ENCODE measurements around the gene ENTHD1. TPM values are rescaled to one million over a fixed set of nuclear protein-coding genes. Genes with fewer than 3 reads are reported as not detected.

ENTHD1 gene
- total and polyA plus RNA-seq, 9 of the 15 experiments (the other 6 are each of a cell fraction or from before 2014, with no cell fraction given) = 0.13 to 0.98 (median 0.35) TPM

DNA sequence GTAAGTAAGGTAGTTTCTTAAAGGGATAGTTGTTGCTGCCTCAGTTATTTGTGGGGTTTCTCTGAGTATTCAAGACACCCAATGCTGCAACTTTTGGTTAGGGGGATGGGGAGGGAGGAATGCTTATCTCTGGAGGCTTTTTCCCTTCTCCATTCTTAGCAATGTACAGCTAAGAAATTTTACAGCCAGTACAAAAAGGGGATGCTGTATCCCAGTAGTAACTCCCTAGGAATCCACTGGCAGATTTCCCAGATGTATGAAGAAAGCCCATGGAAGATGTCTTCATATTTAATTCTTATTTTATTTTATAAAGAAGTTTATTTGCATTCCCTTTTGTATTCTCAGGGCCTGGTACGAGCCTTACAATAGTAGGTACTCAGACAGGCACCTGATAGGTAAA is 154.8 kb downstream of the ENTHD1 start (continued):
- TF ChIP-seq, protein P1, sequence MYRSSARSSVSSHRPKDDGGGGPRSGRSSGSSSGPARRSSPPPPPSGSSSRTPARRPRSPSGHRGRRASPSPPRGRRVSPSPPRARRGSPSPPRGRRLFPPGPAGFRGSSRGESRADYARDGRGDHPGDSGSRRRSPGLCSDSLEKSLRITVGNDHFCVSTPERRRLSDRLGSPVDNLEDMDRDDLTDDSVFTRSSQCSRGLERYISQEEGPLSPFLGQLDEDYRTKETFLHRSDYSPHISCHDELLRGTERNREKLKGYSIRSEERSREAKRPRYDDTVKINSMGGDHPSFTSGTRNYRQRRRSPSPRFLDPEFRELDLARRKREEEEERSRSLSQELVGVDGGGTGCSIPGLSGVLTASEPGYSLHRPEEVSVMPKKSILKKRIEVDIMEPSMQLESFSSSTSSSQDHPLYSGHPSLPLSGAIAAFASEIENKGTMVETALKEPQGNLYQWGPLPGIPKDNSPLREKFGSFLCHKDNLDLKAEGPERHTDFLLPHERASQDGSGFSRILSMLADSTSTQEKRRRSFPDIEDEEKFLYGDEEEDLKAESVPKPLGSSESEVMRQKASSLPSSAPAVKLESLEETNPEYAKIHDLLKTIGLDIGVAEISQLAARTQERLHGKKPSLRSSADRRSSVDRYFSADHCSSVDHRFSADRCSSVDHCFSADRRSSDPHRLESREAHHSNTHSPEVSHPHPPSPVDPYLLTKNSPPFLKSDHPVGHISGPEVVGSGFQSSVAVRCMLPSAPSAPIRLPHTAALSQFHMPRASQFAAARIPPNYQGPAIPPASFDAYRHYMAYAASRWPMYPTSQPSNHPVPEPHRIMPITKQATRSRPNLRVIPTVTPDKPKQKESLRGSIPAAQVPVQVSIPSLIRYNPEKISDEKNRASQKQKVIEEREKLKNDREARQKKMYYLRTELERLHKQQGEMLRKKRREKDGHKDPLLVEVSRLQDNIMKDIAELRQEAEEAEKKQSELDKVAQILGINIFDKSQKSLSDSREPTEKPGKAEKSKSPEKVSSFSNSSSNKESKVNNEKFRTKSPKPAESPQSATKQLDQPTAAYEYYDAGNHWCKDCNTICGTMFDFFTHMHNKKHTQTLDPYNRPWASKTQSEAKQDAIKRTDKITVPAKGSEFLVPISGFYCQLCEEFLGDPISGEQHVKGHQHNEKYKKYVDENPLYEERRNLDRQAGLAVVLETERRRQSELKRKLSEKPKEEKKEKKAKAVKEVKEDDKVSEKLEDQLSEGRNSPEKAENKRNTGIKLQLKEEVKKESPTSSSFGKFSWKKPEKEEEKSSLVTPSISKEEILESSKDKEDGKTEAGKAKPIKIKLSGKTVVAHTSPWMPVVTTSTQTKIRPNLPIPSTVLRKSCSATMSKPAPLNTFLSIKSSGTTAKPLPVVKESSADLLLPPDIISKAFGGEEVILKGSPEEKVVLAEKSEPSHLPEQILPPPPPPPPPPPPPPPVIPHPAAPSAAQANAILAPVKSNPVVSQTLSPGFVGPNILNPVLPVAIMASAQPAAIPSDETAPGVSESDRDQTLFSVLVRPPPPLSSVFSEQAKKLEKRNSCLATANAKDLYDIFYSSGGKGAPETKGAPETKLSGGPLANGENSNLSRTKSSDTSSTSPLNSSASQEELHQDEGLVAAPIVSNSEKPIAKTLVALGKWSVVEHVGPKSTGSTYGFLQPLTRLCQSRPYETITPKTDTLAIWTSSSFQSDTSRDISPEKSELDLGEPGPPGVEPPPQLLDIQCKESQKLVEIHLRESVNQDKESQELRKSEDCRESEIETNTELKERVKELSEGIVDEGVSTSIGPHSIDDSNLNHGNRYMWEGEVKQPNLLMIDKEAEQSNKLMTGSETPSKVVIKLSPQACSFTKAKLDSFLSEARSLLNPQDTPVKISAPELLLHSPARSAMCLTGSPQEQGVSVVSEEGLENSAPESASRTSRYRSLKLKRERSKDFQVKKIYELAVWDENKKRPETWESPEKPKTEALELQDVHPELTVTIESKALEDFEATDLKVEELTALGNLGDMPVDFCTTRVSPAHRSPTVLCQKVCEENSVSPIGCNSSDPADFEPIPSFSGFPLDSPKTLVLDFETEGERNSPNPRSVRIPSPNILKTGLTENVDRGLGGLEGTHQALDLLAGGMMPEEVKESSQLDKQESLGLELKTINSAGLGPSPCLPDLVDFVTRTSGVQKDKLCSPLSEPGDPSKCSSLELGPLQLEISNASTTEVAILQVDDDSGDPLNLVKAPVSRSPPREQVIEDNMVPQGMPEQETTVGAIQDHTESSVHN (IDR thresholded peaks at IDR 0.05; ENCODE audit: borderline replicate concordance in 1 of 2, low read depth in 1 of 2) = no peak
- TF ChIP-seq, protein P2, sequence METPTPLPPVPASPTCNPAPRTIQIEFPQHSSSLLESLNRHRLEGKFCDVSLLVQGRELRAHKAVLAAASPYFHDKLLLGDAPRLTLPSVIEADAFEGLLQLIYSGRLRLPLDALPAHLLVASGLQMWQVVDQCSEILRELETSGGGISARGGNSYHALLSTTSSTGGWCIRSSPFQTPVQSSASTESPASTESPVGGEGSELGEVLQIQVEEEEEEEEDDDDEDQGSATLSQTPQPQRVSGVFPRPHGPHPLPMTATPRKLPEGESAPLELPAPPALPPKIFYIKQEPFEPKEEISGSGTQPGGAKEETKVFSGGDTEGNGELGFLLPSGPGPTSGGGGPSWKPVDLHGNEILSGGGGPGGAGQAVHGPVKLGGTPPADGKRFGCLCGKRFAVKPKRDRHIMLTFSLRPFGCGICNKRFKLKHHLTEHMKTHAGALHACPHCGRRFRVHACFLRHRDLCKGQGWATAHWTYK (CRISPR knock-in tag; IDR thresholded peaks at IDR 0.05) = no peak
- TF ChIP-seq KDM5B (IDR thresholded peaks at IDR 0.05; ENCODE audit: insufficient replicate concordance, low read depth, low read length) (no peak), EZH2 (IDR thresholded peaks at IDR 0.05; ENCODE audit: borderline replicate concordance, low read depth, low read length) (no peak), ZNF316 (IDR thresholded peaks at IDR 0.05) (no peak), HEY1 (CRISPR knock-in tag; IDR thresholded peaks at IDR 0.05; ENCODE audit: borderline replicate concordance) (no peak), CHD4 (IDR thresholded peaks at IDR 0.05; ENCODE audit: insufficient read depth, insufficient replicate concordance, low read depth, low read length, poor library complexity, severe bottlenecking) (no peak), ZNF696 (CRISPR knock-in tag; conservative IDR thresholded peaks at IDR 0.05) (no peak), HOXB6 (CRISPR knock-in tag; IDR thresholded peaks at IDR 0.05; ENCODE audit: borderline replicate concordance) (no peak), NCOA6 (IDR thresholded peaks at IDR 0.05) (no peak)

Data from K562 (cell line).